IPS DF 6.9 (cell line): ENCODE results near the gene RNASE7.

Source experiments
- DNase-seq: peaks from one replicate; pipeline ENCODE4 v3.0.0-alpha.2; 2013; ENCODE audit warnings: low read depth, low spot score
- H3K27ac ChIP-seq: one replicate; pipeline ENCODE4 v1.5.1; 2013; ENCODE audit warnings: low read length, control low read depth
- H3K27me3 ChIP-seq: 2 replicates; pipeline ENCODE4 v1.6.1; 2013; ENCODE audit warnings: mild to moderate bottlenecking, low read length; ENCODE audit not compliant: control insufficient read depth, insufficient read depth
- H3K36me3 ChIP-seq: 2 replicates; pipeline ENCODE4 v1.6.1; 2013; ENCODE audit warnings: low read length; ENCODE audit not compliant: control insufficient read depth, insufficient read depth
- H3K4me1 ChIP-seq: 2 replicates; pipeline ENCODE4 v1.6.1; 2013; ENCODE audit warnings: low read length; ENCODE audit not compliant: control insufficient read depth, insufficient read depth
- H3K4me3 ChIP-seq: 2 replicates; pipeline ENCODE4 v1.5.1; 2013; ENCODE audit warnings: mild to moderate bottlenecking, low read length
- H3K9me3 ChIP-seq: 2 replicates; pipeline ENCODE4 v1.6.1; 2013; ENCODE audit warnings: low read length, inconsistent platforms; ENCODE audit not compliant: control insufficient read depth, insufficient read depth
- WGBS: extraction: QIAGEN DNeasy Blood & Tissue Kit; methylation state at CpG from one replicate; pipeline ENCODE4 v1.1.7; 2013; ENCODE audit warnings: mixed read lengths, missing lambda C conversion rate; ENCODE audit not compliant: insufficient read length, insufficient coverage; 5-methylcytosine and 5-hydroxymethylcytosine counted together

Gene RNASE7

DNA sequence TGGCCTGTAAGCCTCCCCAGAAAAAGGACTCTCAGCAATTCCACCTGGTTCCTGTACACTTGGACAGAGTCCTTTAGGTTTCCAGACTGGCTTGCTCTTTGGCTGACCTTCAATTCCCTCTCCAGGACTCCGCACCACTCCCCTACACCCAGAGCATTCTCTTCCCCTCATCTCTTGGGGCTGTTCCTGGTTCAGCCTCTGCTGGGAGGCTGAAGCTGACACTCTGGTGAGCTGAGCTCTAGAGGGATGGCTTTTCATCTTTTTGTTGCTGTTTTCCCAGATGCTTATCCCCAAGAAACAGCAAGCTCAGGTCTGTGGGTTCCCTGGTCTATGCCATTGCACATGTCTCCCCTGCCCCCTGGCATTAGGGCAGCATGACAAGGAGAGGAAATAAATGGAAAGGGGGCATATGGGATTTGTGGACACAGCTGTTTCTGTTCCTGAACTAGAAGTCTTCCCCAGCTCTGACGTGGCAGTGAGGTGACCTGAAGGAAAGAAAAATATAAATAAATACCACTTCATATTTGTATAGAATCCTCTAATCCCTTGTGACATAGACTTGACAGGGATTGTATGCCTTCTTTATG, 1.3 kb downstream of the RNASE7 start:
- no peaks in the 10 kb centered on the region for H3K9me3 ChIP-seq
- H3K27ac ChIP-seq = no peak overlapping the region
- H3K36me3 ChIP-seq = no peaks in the 10 kb centered on the region
- H3K27me3 ChIP-seq = no peaks in the 10 kb centered on the region
- no peak overlapping the region for H3K4me3 ChIP-seq
- DNase-seq = no peak
- H3K4me1 ChIP-seq = peaks cover 2% of the 10 kb centered on the region; the same call in 1 of the 2 replicates
- WGBS = no CpG with 5 or more reads among the region's 2 CpGs

DNA sequence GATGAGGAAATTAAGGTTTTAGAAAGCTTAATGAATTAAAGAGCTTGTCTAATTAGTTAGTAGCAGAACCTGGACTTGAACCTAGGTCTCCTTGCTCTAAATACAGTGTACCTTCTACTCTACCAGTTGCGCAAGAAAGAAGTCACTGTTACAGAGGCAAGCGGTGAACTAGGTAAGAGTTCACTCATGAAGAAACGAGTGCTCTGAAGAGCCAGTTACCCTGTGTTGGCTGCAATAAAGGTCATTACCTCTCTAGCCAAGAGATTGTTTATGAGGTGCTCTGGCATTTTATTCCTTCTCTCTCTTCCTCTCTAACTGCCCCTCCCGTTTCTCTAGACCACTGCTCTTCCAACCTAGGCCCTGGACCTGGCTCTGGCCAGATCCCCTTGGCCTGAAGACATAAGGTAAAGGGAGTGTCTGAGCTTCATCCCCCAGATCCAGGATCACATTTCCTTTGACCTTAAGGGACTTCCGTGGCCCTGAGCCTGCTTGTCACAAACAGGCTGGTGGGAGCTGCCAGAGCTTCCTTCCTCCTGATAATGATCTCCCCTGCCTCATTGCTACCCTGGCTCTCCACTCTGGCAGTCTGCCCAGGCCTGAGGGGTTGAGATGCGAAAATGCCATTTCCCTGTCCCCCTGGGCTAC, 1.9 kb downstream of the RNASE7 start:
- DNase-seq = no peak
- H3K27me3 ChIP-seq = no peaks in the 10 kb centered on the region
- no peak overlapping the region for H3K4me3 ChIP-seq
- no CpG with 5 or more reads among the region's 6 CpGs for WGBS
- no peaks in the 10 kb centered on the region for H3K9me3 ChIP-seq
- H3K4me1 ChIP-seq = peaks cover 1% of the 10 kb centered on the region; the same call in 1 of the 2 replicates
- H3K27ac ChIP-seq = no peak overlapping the region
- H3K36me3 ChIP-seq = no peaks in the 10 kb centered on the region

- no peak for DNase-seq
- Histone ChIP-seq H3K4me3 (no peak overlapping the region), H3K27me3 (no peaks in the 10 kb centered on the region), H3K9me3 (no peaks in the 10 kb centered on the region), H3K4me1 (no peaks in the 10 kb centered on the region), H3K36me3 (no peaks in the 10 kb centered on the region), H3K27ac (no peak overlapping the region)
- no CpG with 5 or more reads among the region's 2 CpGs for WGBS
Observed at GRCh38 chr14:21047378-21047781, 5.2 kb downstream of the RNASE7 start.

- DNase-seq = no peak
- Histone ChIP-seq H3K4me1 (no peaks in the 10 kb centered on the region), H3K27me3 (no peaks in the 10 kb centered on the region), H3K36me3 (no peaks in the 10 kb centered on the region), H3K27ac (no peak overlapping the region), H3K4me3 (no peak overlapping the region), H3K9me3 (no peaks in the 10 kb centered on the region)
- no CpG with 5 or more reads among the region's 2 CpGs for WGBS
Observed at GRCh38 chr14:21048638-21049037, 6.5 kb downstream of the RNASE7 start.

DNA sequence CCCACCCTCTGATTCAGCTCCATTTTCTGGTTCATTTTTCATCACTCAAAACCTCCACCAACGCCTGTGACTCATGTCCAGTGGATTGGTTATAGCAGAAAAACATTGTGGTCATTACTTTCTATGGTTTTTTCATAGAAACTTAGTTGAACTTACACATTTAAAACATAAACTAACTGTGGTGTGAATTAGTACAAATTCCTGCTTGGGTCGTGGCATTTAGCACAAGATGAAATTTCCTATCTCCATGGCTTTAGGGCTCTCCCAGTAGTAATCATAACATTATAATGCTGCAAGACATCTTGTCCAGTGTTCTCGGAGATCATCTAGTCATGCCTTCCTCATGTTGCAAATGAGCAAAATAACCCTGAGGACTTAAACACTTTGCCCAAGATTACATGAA, 7.1 kb downstream of the RNASE7 start:
- Histone ChIP-seq H3K4me3 (no peak overlapping the region), H3K4me1 (no peaks in the 10 kb centered on the region), H3K27me3 (no peaks in the 10 kb centered on the region), H3K36me3 (no peaks in the 10 kb centered on the region), H3K9me3 (no peaks in the 10 kb centered on the region), H3K27ac (no peak overlapping the region)
- WGBS = no CpG with 5 or more reads among the region's 3 CpGs
- DNase-seq = no peak

DNA sequence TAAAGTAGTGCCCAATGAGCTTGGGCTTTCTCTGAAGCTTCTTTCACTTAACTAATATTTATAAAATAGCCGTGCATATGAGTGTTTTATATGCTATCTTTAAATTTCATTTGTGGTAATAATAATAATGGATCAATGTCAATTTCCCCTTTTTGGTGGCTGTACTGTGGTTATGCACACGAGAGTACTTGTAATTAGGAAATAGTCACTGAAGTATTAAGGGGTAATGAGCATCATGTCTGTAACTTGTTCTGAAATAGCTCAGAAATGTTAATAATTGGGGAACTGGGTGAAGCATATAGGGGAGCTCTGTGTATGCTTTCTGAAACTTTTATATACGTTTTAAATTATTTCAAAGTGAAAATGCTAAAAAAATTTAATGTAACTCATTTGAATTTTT, 8.4 kb downstream of the RNASE7 start:
- Histone ChIP-seq H3K4me3 (no peak overlapping the region), H3K27ac (no peak overlapping the region), H3K36me3 (no peaks in the 10 kb centered on the region), H3K27me3 (no peaks in the 10 kb centered on the region), H3K9me3 (no peaks in the 10 kb centered on the region), H3K4me1 (no peaks in the 10 kb centered on the region)
- no CpG with 5 or more reads among the region's 3 CpGs for WGBS
- DNase-seq = no peak

DNA sequence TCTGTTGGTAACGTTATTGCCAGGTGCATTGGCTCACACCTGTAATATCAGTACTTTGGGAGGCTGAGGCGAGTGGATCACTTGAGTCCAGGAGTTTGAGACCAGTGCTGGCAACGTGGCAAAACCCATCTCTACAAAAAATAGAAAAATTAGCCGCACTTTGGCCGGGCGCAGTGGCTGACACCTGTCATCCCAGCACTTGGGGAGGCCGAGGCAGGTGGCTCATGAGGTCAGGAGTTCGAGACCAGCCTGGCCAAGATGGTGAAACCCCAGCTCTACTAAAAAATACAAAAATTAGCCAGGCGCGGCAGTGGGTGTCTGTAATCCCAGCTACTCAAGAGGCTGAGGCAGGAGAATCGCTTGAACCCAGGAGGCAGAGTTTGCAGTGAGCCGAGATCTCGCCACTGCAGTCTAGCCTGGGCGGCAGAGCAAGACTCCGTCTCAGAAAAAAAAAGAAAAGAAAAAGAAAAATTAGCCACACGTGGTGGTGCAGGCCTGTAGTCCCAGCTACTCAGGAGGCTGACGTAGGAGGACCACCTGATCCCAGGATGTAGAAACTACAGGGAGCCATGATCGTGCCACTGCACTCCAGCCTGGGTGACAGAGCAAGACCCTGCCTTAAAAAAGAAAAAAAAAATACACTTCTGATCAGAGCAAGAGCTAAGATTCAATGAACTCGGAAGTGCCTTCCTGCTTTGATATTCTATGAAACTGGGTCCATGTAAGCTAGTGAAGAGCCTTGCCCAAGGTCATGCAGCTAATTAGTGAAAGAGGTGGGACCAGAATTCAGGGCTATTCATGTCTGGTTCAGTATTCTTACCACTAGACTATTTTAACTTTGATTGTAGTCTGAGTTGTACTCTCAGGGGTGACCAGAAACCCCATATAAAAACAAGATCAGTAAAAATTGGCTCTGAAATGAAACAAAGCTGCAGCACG, 11.3 kb downstream of the RNASE7 start:
- H3K4me3 ChIP-seq = no peak overlapping the region
- no peak for DNase-seq
- no CpG with 5 or more reads among the region's 20 CpGs for WGBS
- H3K27me3 ChIP-seq = no peaks in the 10 kb centered on the region
- no peak overlapping the region for H3K27ac ChIP-seq
- 0 out of 2 replicates have a peak, but pooled peaks cover 1% of the 10 kb centered on the region for H3K4me1 ChIP-seq
- H3K36me3 ChIP-seq = no peaks in the 10 kb centered on the region
- H3K9me3 ChIP-seq = no peaks in the 10 kb centered on the region

- no peaks in the 10 kb centered on the region for H3K9me3 ChIP-seq
- 0 out of 2 replicates have a peak, but pooled peaks cover 1% of the 10 kb centered on the region for H3K4me1 ChIP-seq
- no peaks in the 10 kb centered on the region for H3K27me3 ChIP-seq
- DNase-seq = no peak
- no CpG with 5 or more reads among the region's 3 CpGs for WGBS
- H3K4me3 ChIP-seq = no peak overlapping the region
- no peak overlapping the region for H3K27ac ChIP-seq
- H3K36me3 ChIP-seq = no peaks in the 10 kb centered on the region
Observed at GRCh38 chr14:21054123-21054767, 12.1 kb downstream of the RNASE7 start.

DNA sequence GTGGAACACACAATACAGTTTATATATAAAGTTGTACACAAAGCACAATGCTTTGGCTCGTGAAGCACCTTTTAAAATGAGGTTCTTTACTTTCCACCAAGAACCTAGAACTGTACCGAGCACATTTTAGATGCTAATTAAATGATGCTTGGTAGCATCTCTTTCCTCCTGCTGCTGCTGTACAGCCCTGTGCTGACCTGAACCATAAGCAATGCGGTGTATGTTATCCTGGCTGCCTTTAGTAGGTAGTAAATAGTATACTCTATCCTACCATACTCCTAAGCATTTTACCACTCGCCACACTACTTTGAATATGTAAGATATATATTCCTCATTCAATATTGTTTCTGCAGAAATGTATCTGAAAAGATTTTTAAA, 12.6 kb downstream of the RNASE7 start:
- Histone ChIP-seq H3K4me3 (no peak overlapping the region), H3K27me3 (no peaks in the 10 kb centered on the region), H3K36me3 (no peaks in the 10 kb centered on the region), H3K9me3 (no peaks in the 10 kb centered on the region), H3K4me1 (0 out of 2 replicates have a peak, but pooled peaks cover 1% of the 10 kb centered on the region), H3K27ac (no peak overlapping the region)
- no peak for DNase-seq
- no CpG with 5 or more reads among the region's 4 CpGs for WGBS

DNA sequence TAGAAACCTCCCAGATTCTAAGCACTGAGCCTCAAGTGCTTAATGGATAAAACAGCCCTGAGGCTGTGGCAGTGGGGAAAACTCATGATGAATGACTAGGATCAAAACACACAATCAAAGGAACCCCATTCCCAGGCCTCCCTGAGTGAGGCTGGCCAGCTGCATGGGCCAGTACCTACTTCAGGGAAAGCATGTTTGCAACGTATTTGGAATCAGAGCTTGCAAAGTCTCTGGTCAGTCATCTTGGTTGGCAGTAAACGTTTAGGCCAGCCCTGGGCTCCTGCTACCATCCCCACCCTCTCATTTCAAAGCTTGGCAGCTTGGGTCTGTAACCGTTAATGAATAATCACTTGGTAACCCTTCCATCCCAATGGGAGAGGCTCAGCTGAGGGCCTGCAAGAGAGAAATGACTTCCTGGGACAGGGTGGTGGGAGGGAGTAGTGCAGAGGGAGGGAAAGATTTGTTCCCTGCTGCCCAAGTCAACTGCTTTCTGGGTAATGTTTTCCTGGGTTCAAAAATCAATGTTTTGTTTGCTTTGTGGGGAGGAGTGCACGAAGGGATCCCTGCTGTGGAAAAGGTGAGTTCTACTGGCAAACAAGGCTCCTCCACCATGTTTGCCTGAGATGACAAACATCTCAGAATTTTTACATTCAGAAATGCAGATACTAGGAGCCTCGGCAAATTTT, 13.4 kb downstream of the RNASE7 start:
- Histone ChIP-seq H3K4me1 (0 out of 2 replicates have a peak, but pooled peaks cover 1% of the 10 kb centered on the region), H3K4me3 (no peak overlapping the region), H3K36me3 (no peaks in the 10 kb centered on the region), H3K27ac (no peak overlapping the region), H3K9me3 (no peaks in the 10 kb centered on the region), H3K27me3 (no peaks in the 10 kb centered on the region)
- no CpG with 5 or more reads among the region's 5 CpGs for WGBS
- no peak for DNase-seq
